IMR-90 (cell line): ENCODE data around the gene EPS15.

ENCODE experiments used
- BHLHE40 ChIP-seq: fragments of 150-350 bp; IDR thresholded peaks from 2 replicates; pipeline ENCODE4 v1.6.1; 2016; ENCODE audit warnings: mild to moderate bottlenecking, low read depth, low read length
- MXI1 ChIP-seq: IDR thresholded peaks from 2 replicates; pipeline ENCODE4 v1.6.1; 2012; ENCODE audit warnings: low read depth, mild to moderate bottlenecking, low read length, moderate library complexity, borderline replicate concordance
- POLR2A ChIP-seq: IDR thresholded peaks from 2 replicates; pipeline ENCODE4 v1.6.1; 2012; ENCODE audit warnings: mild to moderate bottlenecking, low read depth, low read length
- RAD21 ChIP-seq: IDR thresholded peaks from 2 replicates; pipeline ENCODE4 v1.6.1; 2012; ENCODE audit warnings: low read length, improper control_type of control experiment
- TF ChIP-seq, protein P1 (sequence below): conservative IDR thresholded peaks from 2 replicates; pipeline ENCODE4 v1.5.1; 2012; ENCODE audit warnings: mild to moderate bottlenecking, low read depth, low read length, improper control_type of control experiment

GRCh38 chr1:51532853-51533252, 13.8 kb upstream of the EPS15 start:
- TF ChIP-seq, protein P1, sequence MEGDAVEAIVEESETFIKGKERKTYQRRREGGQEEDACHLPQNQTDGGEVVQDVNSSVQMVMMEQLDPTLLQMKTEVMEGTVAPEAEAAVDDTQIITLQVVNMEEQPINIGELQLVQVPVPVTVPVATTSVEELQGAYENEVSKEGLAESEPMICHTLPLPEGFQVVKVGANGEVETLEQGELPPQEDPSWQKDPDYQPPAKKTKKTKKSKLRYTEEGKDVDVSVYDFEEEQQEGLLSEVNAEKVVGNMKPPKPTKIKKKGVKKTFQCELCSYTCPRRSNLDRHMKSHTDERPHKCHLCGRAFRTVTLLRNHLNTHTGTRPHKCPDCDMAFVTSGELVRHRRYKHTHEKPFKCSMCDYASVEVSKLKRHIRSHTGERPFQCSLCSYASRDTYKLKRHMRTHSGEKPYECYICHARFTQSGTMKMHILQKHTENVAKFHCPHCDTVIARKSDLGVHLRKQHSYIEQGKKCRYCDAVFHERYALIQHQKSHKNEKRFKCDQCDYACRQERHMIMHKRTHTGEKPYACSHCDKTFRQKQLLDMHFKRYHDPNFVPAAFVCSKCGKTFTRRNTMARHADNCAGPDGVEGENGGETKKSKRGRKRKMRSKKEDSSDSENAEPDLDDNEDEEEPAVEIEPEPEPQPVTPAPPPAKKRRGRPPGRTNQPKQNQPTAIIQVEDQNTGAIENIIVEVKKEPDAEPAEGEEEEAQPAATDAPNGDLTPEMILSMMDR, result no peak
- no peak for TF ChIP-seq MXI1
- TF ChIP-seq BHLHE40, result no peak
- TF ChIP-seq RAD21, result no peak
- no peak for TF ChIP-seq POLR2A
